Activated T-cell treated with anti-CD3 and anti-CD28 coated beads, Interleukin-2, amount 50 U/mL, for 24 hours (primary cell): Measurements from ENCODE around the gene DTX2.
"Not testable (repeated sequence)": the region's sequence is repeated elsewhere in the genome, so short reads cannot be mapped to it uniquely, and the experiment has no call there.

ENCODE experiments used
- DNase-seq: peaks from one replicate; pipeline ENCODE4 v3.0.0-alpha.2; 2020
- H3K27ac Mint-ChIP-seq: 2 replicates; pipeline ENCODE4 v1.8.0; 2020; ENCODE audit warnings: mild to moderate bottlenecking, mixed read lengths
- H3K27me3 Mint-ChIP-seq: 2 replicates; pipeline ENCODE4 v1.8.0; 2020; ENCODE audit warnings: mixed read lengths
- H3K36me3 Mint-ChIP-seq: 2 replicates; pipeline ENCODE4 v1.8.0; 2020; ENCODE audit warnings: low read depth, mixed read lengths
- H3K4me1 Mint-ChIP-seq: 2 replicates; pipeline ENCODE4 v1.8.0; 2020; ENCODE audit warnings: low read depth, mixed read lengths
- H3K4me3 Mint-ChIP-seq: 2 replicates; pipeline ENCODE4 v1.8.0; 2020; ENCODE audit warnings: mild to moderate bottlenecking, moderate library complexity, mixed read lengths
- H3K9me3 Mint-ChIP-seq: 2 replicates; pipeline ENCODE4 v1.8.0; 2020; ENCODE audit warnings: mixed read lengths

The DTX2 gene

GRCh38 chr7:76511200-76511910 is 49.8 kb downstream of the DTX2 start:
- not testable (repeated sequence) for H3K4me1 Mint-ChIP-seq, H3K4me3 Mint-ChIP-seq, H3K27ac Mint-ChIP-seq, DNase-seq, H3K27me3 Mint-ChIP-seq, H3K9me3 Mint-ChIP-seq, H3K36me3 Mint-ChIP-seq

- H3K36me3 Mint-ChIP-seq, H3K27ac Mint-ChIP-seq, H3K9me3 Mint-ChIP-seq, H3K4me1 Mint-ChIP-seq, DNase-seq, H3K4me3 Mint-ChIP-seq, H3K27me3 Mint-ChIP-seq: not testable (repeated sequence)
Observed at GRCh38 chr7:76511911-76512885, 50.7 kb downstream of the DTX2 start.

GRCh38 chr7:76512941-76513816 is 51.7 kb downstream of the DTX2 start:
- peak; percentile 27 for DNase-seq
- no peaks in the 10 kb centered on the region for H3K9me3 Mint-ChIP-seq
- H3K4me3 Mint-ChIP-seq = no peak overlapping the region
- H3K27ac Mint-ChIP-seq = no peak overlapping the region
- H3K36me3 Mint-ChIP-seq = no peaks in the 10 kb centered on the region
- H3K4me1 Mint-ChIP-seq = no peaks in the 10 kb centered on the region
- H3K27me3 Mint-ChIP-seq = no peaks in the 10 kb centered on the region

- no peak for DNase-seq
- Mint-ChIP-seq H3K27me3 (no peaks in the 10 kb centered on the region), H3K27ac (no peak overlapping the region), H3K4me3 (no peak overlapping the region), H3K36me3 (no peaks in the 10 kb centered on the region), H3K9me3 (no peaks in the 10 kb centered on the region), H3K4me1 (no peaks in the 10 kb centered on the region)
Observed at GRCh38 chr7:76513817-76514799, 52.6 kb downstream of the DTX2 start.

GRCh38 chr7:76514926-76515771 is 53.6 kb downstream of the DTX2 start:
- Mint-ChIP-seq H3K4me3 (no peak overlapping the region), H3K36me3 (no peaks in the 10 kb centered on the region), H3K27me3 (no peaks in the 10 kb centered on the region), H3K9me3 (no peaks in the 10 kb centered on the region), H3K27ac (no peak overlapping the region), H3K4me1 (no peaks in the 10 kb centered on the region)
- DNase-seq = no peak

GRCh38 chr7:76515999-76516443 is 54.5 kb downstream of the DTX2 start:
- Mint-ChIP-seq H3K27ac (no peak overlapping the region), H3K4me3 (no peak overlapping the region), H3K4me1 (no peaks in the 10 kb centered on the region), H3K9me3 (no peaks in the 10 kb centered on the region), H3K27me3 (no peaks in the 10 kb centered on the region), H3K36me3 (no peaks in the 10 kb centered on the region)
- DNase-seq = no peak

- H3K27ac Mint-ChIP-seq, H3K4me1 Mint-ChIP-seq, DNase-seq, H3K36me3 Mint-ChIP-seq, H3K9me3 Mint-ChIP-seq, H3K27me3 Mint-ChIP-seq, H3K4me3 Mint-ChIP-seq: not testable (repeated sequence)
Observed at GRCh38 chr7:76516932-76517331, 55.4 kb downstream of the DTX2 start.

- H3K4me3 Mint-ChIP-seq, DNase-seq, H3K27ac Mint-ChIP-seq, H3K27me3 Mint-ChIP-seq, H3K36me3 Mint-ChIP-seq, H3K4me1 Mint-ChIP-seq, H3K9me3 Mint-ChIP-seq: not testable (repeated sequence)
Observed at GRCh38 chr7:76526183-76526582, 64.7 kb downstream of the DTX2 start.

- H3K4me1 Mint-ChIP-seq, H3K36me3 Mint-ChIP-seq, H3K4me3 Mint-ChIP-seq, H3K9me3 Mint-ChIP-seq, DNase-seq, H3K27ac Mint-ChIP-seq, H3K27me3 Mint-ChIP-seq: not testable (repeated sequence)
Observed at GRCh38 chr7:76531643-76532042, 70.1 kb downstream of the DTX2 start.

- not testable (repeated sequence) for H3K9me3 Mint-ChIP-seq, DNase-seq, H3K4me1 Mint-ChIP-seq, H3K27ac Mint-ChIP-seq, H3K27me3 Mint-ChIP-seq, H3K4me3 Mint-ChIP-seq, H3K36me3 Mint-ChIP-seq
Observed at GRCh38 chr7:76543197-76543596, 81.7 kb downstream of the DTX2 start, which contains the start of gene SPDYE16. TSS of gene SPDYE16 (minus strand) at chr7:76543297. CDS start at chr7:76541459, 1,838 bp downstream.

- H3K27me3 Mint-ChIP-seq = not testable (repeated sequence)
Observed at GRCh38 chr7:76549025-76549854, 87.7 kb downstream of the DTX2 start.

GRCh38 chr7:76549855-76550248 is 88.3 kb downstream of the DTX2 start:
- not testable (repeated sequence) for DNase-seq, H3K27me3 Mint-ChIP-seq, H3K9me3 Mint-ChIP-seq
- Mint-ChIP-seq H3K27ac (peak overlapping the region; percentile 93), H3K36me3 (peaks cover 34% of the 10 kb centered on the region), H3K4me1 (peaks cover 22% of the 10 kb centered on the region), H3K4me3 (peak overlapping the region; percentile 92)

More at GRCh38 chr7:76549025-76549854, 87.7 kb downstream of the DTX2 start:
- peak overlapping the region; percentile 92 for H3K4me3 Mint-ChIP-seq
- H3K36me3 Mint-ChIP-seq = peaks cover 31% of the 10 kb centered on the region
- H3K4me1 Mint-ChIP-seq = peaks cover 20% of the 10 kb centered on the region
- H3K27ac Mint-ChIP-seq = peak overlapping the region; percentile 93
- not testable (repeated sequence) for H3K9me3 Mint-ChIP-seq
- peak; percentile 86 for DNase-seq
